GF-D8 (cell line): ENCODE data around the gene NRXN2.
"Not testable (repeated sequence)": the region's sequence is repeated elsewhere in the genome, so short reads cannot be mapped to it uniquely, and the experiment has no call there.

Experiments
- DNase-seq: peaks from one replicate; lab custom pipeline; 2025; lab: John Stamatoyannopoulos, UW

NRXN2 gene

DNA sequence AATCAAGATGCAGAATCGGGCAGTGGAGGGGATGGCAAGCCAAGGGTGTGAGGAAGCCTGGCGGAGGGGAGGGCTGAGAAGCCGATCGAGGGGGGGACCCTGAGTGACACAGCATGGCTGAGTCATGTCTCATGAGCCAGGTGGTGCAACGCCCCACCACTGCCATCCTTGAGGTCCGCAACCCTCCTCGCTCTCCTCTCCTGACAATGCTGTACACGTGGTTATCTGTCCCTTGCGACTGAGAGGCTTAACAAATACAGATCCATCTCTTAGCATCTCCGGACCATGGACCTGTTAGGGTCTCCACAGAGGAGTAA, 117.8 kb downstream of the NRXN2 start:
- DNase-seq, result no peak

DNA sequence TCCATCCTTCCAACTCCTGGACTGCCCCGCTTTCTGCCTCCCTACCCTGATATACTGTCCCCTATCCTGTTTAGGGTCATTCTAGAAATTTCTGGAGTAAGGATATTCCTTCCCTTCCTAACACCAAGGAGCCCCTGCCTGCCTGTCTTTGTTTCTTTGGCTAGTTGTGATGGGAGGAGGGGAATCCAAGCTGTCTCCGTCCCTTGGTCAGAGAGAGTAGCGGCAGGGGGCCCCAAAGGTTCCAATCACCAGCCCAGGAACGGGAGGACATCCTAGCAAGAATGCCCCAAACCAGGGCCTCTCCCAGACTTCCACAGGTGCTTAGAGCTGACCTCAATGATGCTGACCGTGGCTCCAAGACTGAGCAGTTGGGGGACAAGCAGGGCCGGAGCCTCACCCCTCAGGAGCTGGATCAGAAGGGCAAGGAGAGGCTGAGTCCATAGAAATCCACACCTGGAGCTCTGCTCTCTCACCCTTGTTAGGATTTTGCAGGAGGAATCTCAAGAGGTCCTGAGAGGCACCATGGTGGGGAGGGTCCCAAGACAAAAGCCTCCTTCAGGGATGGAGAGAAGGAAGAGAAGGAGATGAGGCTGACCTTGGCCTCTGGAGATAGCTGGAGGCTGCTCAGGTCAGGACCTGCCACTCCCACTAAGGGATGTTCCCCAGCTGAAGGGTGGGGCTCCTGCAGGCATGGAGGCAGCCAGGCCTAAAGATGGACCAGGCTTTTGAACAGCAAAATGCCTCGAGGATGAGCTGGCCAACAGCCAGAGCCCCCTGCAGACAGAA, 118.3 kb downstream of the NRXN2 start:
- DNase-seq, result no peak

DNA sequence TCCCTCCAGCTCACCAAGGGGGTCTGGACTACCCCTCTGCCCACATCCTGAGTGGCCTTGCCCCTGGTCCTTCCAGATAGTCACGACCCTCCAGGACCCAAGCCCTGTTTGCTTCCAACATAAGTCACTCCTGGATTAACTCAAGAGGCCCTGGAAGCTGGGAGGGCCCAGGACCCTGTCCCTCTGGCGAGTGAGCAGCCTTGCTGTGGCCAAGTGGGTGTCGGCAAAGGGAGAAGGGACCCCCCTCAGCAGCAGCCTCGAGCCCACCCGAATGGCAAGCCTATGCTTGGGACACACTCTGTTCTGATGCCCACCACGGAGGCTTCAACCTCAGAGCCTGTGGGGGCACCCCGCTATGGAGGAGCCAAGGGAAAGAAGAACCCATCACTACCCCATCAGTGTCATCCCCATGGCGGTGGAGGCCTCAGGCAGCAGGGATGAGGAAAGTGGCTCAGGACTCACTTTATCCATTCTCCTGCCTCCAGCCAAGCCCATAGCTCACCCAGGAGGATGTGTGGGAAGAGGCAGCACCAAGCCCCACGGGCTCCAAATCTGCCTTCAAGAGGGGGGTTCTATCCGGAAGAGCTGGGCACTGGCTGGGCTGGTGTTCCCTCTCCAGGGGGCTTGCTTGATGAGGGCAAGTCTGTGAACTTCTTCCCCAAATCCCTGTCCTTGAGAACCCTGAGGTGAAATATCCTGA, 119.4 kb downstream of the NRXN2 start:
- no peak for DNase-seq

- no peak for DNase-seq
Observed at GRCh38 chr11:64602466-64603070, 120.4 kb downstream of the NRXN2 start.

GRCh38 chr11:64601605-64602465, 121.2 kb downstream of the NRXN2 start:
- DNase-seq, result no peak

DNA sequence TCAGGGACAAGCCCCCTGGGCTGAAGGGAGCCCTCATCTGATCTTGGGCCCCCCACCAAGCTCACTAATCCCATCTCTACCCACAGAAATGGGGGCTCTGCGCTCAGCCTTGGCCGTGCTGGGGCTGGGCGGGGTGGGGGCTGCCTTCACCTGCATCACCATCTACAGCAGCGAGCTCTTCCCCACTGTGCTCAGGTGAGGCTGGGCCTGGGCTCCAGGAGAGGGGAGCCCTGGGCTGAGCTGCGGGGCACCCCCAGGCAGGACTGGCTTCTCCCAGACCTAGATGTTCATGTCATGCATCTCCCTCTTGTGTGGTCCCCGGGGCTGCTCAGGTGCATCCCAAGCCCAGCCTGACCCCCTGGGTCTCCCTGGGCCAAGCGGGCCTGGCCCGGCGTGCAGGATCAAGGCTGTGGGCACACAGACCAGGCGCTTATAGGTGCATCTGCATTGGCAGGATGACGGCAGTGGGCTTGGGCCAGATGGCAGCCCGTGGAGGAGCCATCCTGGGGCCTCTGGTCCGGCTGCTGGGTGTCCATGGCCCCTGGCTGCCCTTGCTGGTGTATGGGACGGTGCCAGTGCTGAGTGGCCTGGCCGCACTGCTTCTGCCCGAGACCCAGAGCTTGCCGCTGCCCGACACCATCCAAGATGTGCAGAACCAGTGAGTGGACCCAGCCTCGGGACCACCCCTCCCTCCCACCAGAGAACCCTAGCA, 122.6 kb downstream of the NRXN2 start:
- no peak for DNase-seq

- no peak for DNase-seq
Observed at GRCh38 chr11:64599698-64600211, 123.2 kb downstream of the NRXN2 start.

DNA sequence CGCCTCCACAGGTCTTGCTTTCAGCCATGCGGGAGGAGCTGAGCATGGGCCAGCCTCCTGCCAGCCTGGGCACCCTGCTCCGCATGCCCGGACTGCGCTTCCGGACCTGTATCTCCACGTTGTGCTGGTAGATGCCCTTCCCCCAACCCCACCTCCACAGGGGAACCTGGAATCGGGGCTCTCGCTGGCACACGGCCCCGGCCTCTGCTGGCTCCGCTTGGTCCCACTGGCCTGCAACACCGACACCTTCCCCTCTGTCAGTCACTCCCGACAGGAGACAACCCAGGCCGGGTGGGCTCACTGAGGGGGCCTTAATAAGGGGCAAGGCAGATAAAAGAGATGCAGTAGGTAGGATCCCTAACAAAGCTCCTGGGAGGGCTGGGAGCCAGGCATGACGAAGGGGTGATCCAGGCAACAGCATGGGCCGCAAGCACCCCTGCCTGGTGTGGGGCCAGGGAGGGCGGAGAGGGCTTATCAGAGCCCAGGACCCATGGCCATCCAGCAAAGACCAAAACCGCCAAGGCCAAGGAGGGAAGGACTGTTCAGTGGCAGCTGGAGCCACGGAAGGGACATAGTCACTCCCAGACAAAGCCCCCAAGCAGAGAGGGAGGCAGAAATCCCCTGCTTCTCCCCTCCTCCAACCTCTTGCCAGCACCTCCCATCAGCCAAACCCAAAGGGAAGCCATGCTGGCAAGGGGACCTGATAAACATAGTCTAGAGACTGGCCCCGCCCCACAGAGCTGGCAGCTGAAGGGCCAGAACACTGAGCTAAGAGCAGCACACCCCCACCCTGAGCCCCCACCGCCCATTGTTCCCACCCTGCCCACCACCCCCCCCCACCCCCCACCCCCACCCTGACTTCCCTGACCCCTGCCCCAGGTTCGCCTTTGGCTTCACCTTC, 124.0 kb downstream of the NRXN2 start:
- no peak for DNase-seq

- no peak for DNase-seq
Observed at GRCh38 chr11:64598106-64598796, 124.7 kb downstream of the NRXN2 start.

- no peak for DNase-seq
Observed at GRCh38 chr11:64597671-64598101, 125.3 kb downstream of the NRXN2 start.

GRCh38 chr11:64595922-64596321, 127.1 kb downstream of the NRXN2 start:
- DNase-seq, result not testable (repeated sequence)

DNA sequence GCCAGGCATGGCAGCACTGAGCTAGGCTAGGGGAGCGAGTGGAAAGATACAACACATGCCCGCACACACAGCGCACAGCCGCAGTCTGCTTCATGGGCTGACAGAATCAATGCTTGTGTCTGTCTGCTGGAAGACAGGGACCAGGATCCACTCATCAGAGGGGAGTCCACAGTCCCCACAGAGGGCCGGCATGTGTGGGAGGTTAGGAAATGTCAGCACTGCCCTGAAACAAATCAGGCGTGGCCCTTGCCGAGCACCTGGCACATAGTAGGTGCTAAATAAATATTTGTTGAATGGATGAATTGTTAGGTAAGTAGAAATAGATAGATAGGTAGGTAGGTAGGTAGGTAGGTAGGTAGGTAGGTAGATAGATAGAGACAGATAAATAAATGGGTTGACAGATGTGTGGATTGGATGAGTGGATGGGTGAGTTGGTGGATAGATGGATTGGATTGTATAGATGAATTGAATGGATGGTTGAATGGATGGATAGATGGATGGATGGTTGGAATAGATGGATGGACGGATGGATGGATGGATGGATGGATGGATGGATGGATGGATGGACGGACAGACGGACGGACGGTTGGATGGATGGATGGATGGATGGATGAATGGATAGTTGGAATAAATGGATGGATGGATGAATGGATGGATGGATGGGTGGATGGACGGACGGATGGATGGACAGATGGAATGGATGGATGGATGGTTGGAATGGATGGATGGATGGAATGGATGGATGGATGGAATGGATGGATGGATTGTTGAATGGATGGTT, 128.6 kb downstream of the NRXN2 start:
- no peak for DNase-seq

DNA sequence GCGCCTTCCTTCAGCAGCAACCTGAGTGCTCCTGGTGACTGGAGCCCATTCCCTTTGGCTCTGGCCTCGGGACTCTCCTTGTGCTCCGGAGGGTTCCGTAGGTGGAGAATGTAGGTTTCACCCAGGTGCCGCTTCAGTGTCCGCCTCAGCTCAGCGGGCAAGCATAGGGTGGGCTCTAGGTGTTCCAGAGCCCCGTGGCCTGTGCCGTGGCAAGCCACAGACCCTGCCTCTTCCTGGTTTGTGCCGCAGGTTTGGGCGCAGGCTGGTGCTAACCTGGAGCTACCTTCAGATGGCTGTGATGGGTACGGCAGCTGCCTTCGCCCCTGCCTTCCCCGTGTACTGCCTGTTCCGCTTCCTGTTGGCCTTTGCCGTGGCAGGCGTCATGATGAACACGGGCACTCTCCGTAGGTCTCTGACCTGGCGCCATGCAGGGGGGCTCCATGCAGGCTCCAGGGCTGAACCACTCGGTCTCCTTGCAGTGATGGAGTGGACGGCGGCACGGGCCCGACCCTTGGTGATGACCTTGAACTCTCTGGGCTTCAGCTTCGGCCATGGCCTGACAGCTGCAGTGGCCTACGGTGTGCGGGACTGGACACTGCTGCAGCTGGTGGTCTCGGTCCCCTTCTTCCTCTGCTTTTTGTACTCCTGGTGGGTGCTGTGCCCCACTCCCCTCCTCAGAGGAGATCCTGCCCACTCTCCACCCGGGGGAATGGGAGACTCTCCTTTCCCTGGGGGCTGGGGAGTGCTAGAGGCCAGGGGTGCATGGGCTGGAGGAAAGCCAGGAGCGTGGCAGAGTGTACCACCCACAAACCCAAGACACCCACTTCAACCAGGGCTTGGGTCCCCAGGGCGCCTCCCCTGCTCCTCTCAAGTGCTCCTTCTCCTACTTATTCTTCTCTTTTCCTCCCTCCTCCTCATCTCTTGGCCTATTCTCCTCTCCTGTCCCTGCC, 129.6 kb downstream of the NRXN2 start:
- no peak for DNase-seq

DNA sequence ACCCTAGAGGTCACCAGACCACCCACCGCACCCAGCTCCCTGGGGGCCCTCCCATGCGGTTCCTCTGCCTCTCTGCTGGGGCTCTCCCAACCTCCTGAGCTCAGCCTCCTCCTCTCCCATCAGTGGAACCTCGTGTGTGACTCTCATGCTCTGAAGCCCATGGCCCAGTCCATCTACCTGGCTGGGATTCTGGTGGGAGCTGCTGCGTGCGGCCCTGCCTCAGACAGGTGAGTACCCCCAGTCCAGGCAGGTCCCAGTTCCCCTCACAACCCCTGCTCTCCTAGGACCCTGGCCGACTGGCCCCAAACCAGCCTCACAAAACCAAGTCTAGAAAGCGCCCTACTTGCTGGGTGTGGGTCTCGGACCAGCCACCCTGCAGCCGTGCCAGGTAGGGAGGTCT, 130.3 kb downstream of the NRXN2 start:
- no peak for DNase-seq

DNA sequence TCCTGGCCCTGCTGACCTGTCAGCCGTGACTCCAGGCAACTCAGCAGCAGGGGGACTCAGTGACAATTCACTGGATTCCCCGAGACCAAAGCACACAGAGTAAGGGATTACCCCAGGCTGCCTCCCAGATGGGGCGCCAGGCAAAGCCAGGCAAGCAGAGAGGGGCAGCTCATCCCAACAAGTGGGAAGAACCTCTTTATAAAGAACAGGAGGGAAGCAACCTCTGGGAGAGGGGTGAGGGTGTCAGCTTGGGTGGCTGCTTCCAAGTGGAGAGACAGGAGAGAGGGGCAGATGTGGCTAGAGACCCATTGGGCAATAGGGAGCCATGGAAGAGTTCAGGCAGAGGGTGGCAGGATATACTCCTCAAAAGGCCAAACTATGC, 130.8 kb downstream of the NRXN2 start:
- DNase-seq, result no peak

DNA sequence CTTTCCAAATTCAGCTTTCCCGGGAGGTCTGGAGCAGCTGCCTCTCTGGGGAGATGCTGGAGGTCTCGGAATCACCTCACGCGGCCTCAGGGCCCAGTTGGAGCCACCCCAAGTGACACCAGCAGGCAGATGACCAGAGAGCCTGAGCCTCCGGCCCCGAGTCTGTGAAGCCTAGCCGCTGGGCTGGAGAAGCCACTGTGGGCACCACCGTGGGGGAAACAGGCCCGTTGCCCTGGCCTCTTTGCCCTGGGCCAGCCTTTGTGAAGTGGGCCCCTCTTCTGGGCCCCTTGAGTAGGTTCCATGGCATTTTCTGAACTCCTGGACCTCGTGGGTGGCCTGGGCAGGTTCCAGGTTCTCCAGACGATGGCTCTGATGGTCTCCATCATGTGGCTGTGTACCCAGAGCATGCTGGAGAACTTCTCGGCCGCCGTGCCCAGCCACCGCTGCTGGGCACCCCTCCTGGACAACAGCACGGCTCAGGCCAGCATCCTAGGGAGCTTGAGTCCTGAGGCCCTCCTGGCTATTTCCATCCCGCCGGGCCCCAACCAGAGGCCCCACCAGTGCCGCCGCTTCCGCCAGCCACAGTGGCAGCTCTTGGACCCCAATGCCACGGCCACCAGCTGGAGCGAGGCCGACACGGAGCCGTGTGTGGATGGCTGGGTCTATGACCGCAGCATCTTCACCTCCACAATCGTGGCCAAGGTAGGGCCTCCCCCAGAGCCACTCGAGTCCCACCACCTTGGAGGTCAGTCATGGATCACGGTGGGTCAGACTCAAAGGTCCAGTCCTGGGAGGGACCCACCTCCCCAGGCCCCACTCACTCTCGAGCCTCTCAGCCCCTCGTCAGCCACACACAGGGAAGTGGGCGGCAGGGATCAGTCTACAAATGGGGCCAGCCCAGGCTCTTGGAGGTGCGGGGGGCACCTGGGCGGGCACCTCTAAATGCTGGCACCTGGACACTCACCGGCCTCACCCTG, 131.5 kb downstream of the NRXN2 start:
- DNase-seq, result no peak

DNA sequence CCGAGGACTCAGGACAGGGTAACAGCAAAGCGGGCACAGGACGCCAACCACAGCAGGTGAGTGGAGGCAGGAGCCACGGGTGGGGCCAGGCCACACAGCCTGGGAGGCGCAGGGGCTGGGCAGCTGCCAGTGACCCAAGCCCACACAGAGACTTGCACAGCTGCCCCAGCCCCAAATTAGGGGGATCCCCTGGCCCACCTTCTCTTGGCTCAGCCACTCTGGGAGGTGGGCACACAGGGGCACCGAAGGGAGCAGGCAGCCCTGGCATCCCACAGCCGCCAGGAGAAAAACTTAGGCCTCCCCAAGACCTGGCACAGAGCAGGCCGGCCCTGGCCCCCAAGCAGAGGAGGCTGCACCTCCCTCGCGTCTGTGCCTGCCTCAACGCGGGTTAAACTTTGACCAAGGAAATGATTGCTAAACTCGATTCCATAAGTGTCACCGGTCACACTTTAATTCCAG, 132.2 kb downstream of the NRXN2 start, which contains the start of gene SLC22A12:
TSS of gene SLC22A12 (plus strand) at position 458 of the 459 bp plus-strand sequence. CDS start 337 bp downstream, outside the sequence.
- DNase-seq, result no peak
